Measurements from ENCODE around the gene MPRIP. TPM values are rescaled to one million over a fixed set of nuclear protein-coding genes. Genes with fewer than 3 reads are reported as not detected.

The MPRIP gene
- total and polyA plus RNA-seq, 4 donors: 121 to 342 (median 175) TPM

- H3K27ac ChIP-seq (ENCODE audit: low read depth in 1 of 2, low read length in 1 of 2): no peak overlapping the region
- no peak for TF ChIP-seq CTCF (IDR thresholded peaks at IDR 0.05; ENCODE audit: control extremely low read depth, extremely low read depth)
- WGBS, 2 donors: 87 to 92% methylated on average over 13 of the region's 13 CpGs
- no peaks in the 10 kb centered on the region for H3K9me3 ChIP-seq (ENCODE audit: control insufficient read depth in 4 of 4, insufficient read depth in 3 of 4, low read length in 3 of 4)
- DNase-seq: no peak
- no peaks in the 10 kb centered on the region for H3K27me3 ChIP-seq (ENCODE audit: control insufficient read depth in 3 of 3, insufficient read depth in 3 of 3, low read length in 2 of 3)
- H3K36me3 ChIP-seq (ENCODE audit: control insufficient read depth in 4 of 4, insufficient read depth in 4 of 4, low read length in 4 of 4): peaks cover 26 to 57% (median 50%) of the 10 kb centered on the region in 4 donors
- H3K4me3 ChIP-seq: no peak overlapping the region
- H3K9ac ChIP-seq (ENCODE audit: insufficient read depth in 1 of 2, low read length in 2 of 2): no peak overlapping the region
- no peak for ATAC-seq (ENCODE audit: insufficient read depth, low FRiP score)
- H3K4me1 ChIP-seq (ENCODE audit: control insufficient read depth in 5 of 5, insufficient read depth in 5 of 5, low read length in 5 of 5): peaks cover 0 to 5% (median 0%) of the 10 kb centered on the region in 5 donors
These were observed 138.7 kb downstream of the MPRIP start for GRCh38 chr17:17180741-17181525.

GRCh38 chr17:17181666-17182597 lies 139.7 kb downstream of the MPRIP start:
- Histone ChIP-seq H3K9ac (ENCODE audit: insufficient read depth in 1 of 2, low read length in 2 of 2) (no peak overlapping the region), H3K36me3 (ENCODE audit: control insufficient read depth in 4 of 4, insufficient read depth in 4 of 4, low read length in 4 of 4) (peaks cover 22 to 50% (median 46%) of the 10 kb centered on the region in 4 donors), H3K4me3 (no peak overlapping the region), H3K9me3 (ENCODE audit: control insufficient read depth in 4 of 4, insufficient read depth in 3 of 4, low read length in 3 of 4) (no peaks in the 10 kb centered on the region), H3K27ac (ENCODE audit: low read depth in 1 of 2, low read length in 1 of 2) (no peak overlapping the region), H3K27me3 (ENCODE audit: control insufficient read depth in 3 of 3, insufficient read depth in 3 of 3, low read length in 2 of 3) (no peaks in the 10 kb centered on the region), H3K4me1 (ENCODE audit: control insufficient read depth in 5 of 5, insufficient read depth in 5 of 5, low read length in 5 of 5) (peaks cover 0 to 6% (median 0%) of the 10 kb centered on the region in 5 donors)
- WGBS, 2 donors: 83 to 90% methylated on average over 15 of the region's 15 CpGs
- no peak for DNase-seq
- ATAC-seq (ENCODE audit: insufficient read depth, low FRiP score): no peak
- TF ChIP-seq CTCF (IDR thresholded peaks at IDR 0.05; ENCODE audit: control extremely low read depth, extremely low read depth): no peak

GRCh38 chr17:17182598-17183136 lies 140.4 kb downstream of the MPRIP start:
- DNase-seq (no peak), ATAC-seq (ENCODE audit: insufficient read depth, low FRiP score) (no peak)
- WGBS, 2 donors: 95% methylated on average over 6 of the region's 6 CpGs

More at GRCh38 chr17:17182598-17183136, 140.4 kb downstream of the MPRIP start:
- H3K36me3 ChIP-seq (ENCODE audit: control insufficient read depth in 4 of 4, insufficient read depth in 4 of 4, low read length in 4 of 4): peaks cover 20 to 47% (median 44%) of the 10 kb centered on the region in 4 donors
- H3K4me1 ChIP-seq (ENCODE audit: control insufficient read depth in 5 of 5, insufficient read depth in 5 of 5, low read length in 5 of 5): peaks cover 0 to 10% (median 3%) of the 10 kb centered on the region in 5 donors
- no peak overlapping the region for H3K4me3 ChIP-seq
- H3K27me3 ChIP-seq (ENCODE audit: control insufficient read depth in 3 of 3, insufficient read depth in 3 of 3, low read length in 2 of 3): no peaks in the 10 kb centered on the region
- no peak overlapping the region for H3K27ac ChIP-seq (ENCODE audit: low read depth in 1 of 2, low read length in 1 of 2)
- no peak for TF ChIP-seq CTCF (IDR thresholded peaks at IDR 0.05; ENCODE audit: control extremely low read depth, extremely low read depth)
- H3K9me3 ChIP-seq (ENCODE audit: control insufficient read depth in 4 of 4, insufficient read depth in 3 of 4, low read length in 3 of 4): no peaks in the 10 kb centered on the region
- no peak overlapping the region for H3K9ac ChIP-seq (ENCODE audit: insufficient read depth in 1 of 2, low read length in 2 of 2)

All from lung (tissue), 12 donors.